Measurements from ENCODE around the gene TPRA1.

TPRA1 gene

GRCh38 chr3:127588806-127589577 is 1.5 kb downstream of the TPRA1 start:
- DNase-seq, result no peak

GRCh38 chr3:127587876-127588275 is 2.7 kb downstream of the TPRA1 start:
- DNase-seq, result no peak

GRCh38 chr3:127585813-127586413 is 4.6 kb downstream of the TPRA1 start:
- DNase-seq, result no peak

GRCh38 chr3:127585163-127585812 is 5.2 kb downstream of the TPRA1 start:
- DNase-seq, result no peak

GRCh38 chr3:127584734-127585133 is 5.8 kb downstream of the TPRA1 start:
- DNase-seq, result no peak

GRCh38 chr3:127580327-127581060 is 10.0 kb downstream of the TPRA1 start:
- DNase-seq, result no peak

GRCh38 chr3:127578802-127579201 is 11.7 kb downstream of the TPRA1 start:
- DNase-seq, result no peak

- no peak for DNase-seq
These were observed 12.4 kb downstream of the TPRA1 start for GRCh38 chr3:127578168-127578567.

GRCh38 chr3:127577448-127577847 is 13.1 kb downstream of the TPRA1 start:
- DNase-seq, result no peak

GRCh38 chr3:127574880-127575878 is 15.4 kb downstream of the TPRA1 start:
- peak; percentile 91 to 92 for DNase-seq

GRCh38 chr3:127573912-127574311 is 16.6 kb downstream of the TPRA1 start:
- no peak for DNase-seq

GRCh38 chr3:127573401-127573800 is 17.1 kb downstream of the TPRA1 start:
- no peak for DNase-seq

GRCh38 chr3:127572735-127573134 is 17.8 kb downstream of the TPRA1 start:
- no peak for DNase-seq

- DNase-seq, result no peak
These were observed 18.3 kb downstream of the TPRA1 start for GRCh38 chr3:127572186-127572585.

GRCh38 chr3:127570520-127570919 is 20.0 kb downstream of the TPRA1 start:
- no peak for DNase-seq

GRCh38 chr3:127569160-127569559 is 21.4 kb downstream of the TPRA1 start:
- no peak for DNase-seq

- DNase-seq, result no peak
These were observed 21.9 kb downstream of the TPRA1 start for GRCh38 chr3:127568586-127568985.

- DNase-seq, result no peak
These were observed 23.7 kb downstream of the TPRA1 start for GRCh38 chr3:127566833-127567232.

GRCh38 chr3:127565711-127566110 is 24.8 kb downstream of the TPRA1 start:
- DNase-seq, result no peak

GRCh38 chr3:127560051-127560787 is 30.3 kb downstream of the TPRA1 start:
- DNase-seq, result no peak

GRCh38 chr3:127556565-127556964 is 34.0 kb downstream of the TPRA1 start:
- DNase-seq, result no peak

Data from CD4-positive, alpha-beta T cell treated with Interleukin-4 for 1 hour (primary cell).